ENCODE results near the gene AP1AR. TPM values are rescaled to one million over a fixed set of nuclear protein-coding genes. Genes with fewer than 3 reads are reported as not detected.

The AP1AR gene
- total RNA-seq, 1 donor from 2014 or later, result 24.3 TPM

DNA sequence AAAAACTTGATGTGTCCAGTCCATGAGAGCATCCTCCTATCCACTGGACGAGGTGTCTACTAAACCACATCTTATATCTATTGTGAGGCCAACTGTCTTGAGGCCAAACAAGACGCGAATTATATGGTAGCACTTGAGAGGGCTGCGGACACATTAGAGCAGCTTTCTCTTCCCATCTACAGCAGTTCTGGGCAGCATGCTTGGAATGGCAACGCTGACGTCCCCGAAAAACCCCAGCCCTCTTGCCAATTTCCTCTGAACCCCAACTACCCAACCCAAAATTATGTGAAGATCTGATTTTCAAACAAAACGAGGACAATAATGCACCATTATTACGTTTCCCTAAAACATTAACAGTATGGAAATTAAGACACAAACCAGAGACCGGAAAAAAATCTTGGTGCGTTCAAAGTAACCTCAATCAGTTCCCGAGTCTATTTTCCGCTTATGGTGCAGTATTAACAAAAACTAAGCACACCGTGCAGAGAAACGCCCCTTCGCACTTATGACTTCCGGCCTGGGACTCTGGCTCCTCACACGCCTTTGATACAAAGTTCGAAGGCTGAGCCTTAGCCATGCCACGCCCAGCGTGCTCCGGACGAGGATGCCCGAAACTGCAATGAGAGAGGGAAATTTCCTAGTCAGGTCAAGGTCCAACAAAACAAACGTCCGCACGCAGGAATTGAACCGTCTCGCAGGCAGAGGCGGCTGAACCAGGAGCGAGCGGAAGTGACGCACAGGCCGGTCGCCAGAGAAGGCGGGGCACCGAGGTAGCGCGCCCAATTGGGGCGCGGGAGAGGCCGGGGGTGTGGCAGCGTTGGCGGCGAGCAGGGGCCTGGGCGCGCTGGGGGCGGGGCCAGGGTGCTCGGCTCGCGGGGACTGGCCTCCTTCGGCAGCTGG is 458 bp upstream of the AP1AR start:
- no peaks in the 10 kb centered on the region for H3K27me3 Mint-ChIP-seq (ENCODE audit: low read depth)
- TF ChIP-seq, protein P1, sequence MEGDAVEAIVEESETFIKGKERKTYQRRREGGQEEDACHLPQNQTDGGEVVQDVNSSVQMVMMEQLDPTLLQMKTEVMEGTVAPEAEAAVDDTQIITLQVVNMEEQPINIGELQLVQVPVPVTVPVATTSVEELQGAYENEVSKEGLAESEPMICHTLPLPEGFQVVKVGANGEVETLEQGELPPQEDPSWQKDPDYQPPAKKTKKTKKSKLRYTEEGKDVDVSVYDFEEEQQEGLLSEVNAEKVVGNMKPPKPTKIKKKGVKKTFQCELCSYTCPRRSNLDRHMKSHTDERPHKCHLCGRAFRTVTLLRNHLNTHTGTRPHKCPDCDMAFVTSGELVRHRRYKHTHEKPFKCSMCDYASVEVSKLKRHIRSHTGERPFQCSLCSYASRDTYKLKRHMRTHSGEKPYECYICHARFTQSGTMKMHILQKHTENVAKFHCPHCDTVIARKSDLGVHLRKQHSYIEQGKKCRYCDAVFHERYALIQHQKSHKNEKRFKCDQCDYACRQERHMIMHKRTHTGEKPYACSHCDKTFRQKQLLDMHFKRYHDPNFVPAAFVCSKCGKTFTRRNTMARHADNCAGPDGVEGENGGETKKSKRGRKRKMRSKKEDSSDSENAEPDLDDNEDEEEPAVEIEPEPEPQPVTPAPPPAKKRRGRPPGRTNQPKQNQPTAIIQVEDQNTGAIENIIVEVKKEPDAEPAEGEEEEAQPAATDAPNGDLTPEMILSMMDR (conservative IDR thresholded peaks at IDR 0.05), result no peak
- H3K36me3 Mint-ChIP-seq (ENCODE audit: low read depth), result no peaks in the 10 kb centered on the region
- no peaks in the 10 kb centered on the region for H3K9me3 Mint-ChIP-seq
- peak; percentile 97 for DNase-seq (ENCODE audit: low read depth, low spot score)
- H3K4me1 Mint-ChIP-seq, result peaks cover 33% of the 10 kb centered on the region
- peak overlapping the region; percentile 99 for H3K27ac Mint-ChIP-seq (ENCODE audit: unreplicated experiment)
- H3K4me3 Mint-ChIP-seq, result peak overlapping the region; percentile 98

DNA sequence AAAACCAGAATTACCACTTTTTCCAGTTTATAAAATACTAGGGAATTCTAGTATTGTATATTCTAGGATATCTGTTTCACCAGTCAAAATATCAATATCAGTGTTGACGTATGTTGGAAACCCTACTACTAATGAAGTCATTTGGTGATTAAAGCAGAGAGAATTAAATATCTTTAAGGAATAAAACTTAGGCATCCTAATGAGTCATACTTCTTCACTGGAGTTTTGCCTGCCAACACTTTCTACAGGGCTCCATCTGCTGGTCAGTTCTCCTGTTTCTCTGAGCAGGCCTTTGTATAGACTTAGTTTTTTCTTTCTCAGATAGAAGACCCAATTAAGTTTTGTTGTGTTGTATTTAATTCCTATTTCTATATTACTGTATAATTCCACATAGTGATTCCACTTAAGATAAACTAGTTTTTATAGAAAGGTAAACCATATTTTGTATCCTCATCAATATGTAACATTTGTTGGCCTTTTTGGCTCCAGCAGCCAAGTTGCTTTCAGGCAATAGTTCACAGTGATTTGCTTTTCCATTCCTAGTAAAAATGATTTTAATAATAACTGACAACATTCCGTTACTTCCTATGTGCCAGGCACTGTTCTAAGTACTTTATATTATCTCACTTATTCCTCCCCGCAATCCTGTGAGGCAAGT is 3.5 kb downstream of the AP1AR start:
- TF ChIP-seq, protein P1 (conservative IDR thresholded peaks at IDR 0.05), result peak; percentile 87
- peak; percentile 46 for DNase-seq (ENCODE audit: low read depth, low spot score)
- Mint-ChIP-seq H3K9me3 (no peaks in the 10 kb centered on the region), H3K27me3 (ENCODE audit: low read depth) (no peaks in the 10 kb centered on the region), H3K27ac (ENCODE audit: unreplicated experiment) (no peak overlapping the region), H3K4me3 (peak overlapping the region; percentile 75), H3K4me1 (peaks cover 33% of the 10 kb centered on the region), H3K36me3 (ENCODE audit: low read depth) (no peaks in the 10 kb centered on the region)

DNA sequence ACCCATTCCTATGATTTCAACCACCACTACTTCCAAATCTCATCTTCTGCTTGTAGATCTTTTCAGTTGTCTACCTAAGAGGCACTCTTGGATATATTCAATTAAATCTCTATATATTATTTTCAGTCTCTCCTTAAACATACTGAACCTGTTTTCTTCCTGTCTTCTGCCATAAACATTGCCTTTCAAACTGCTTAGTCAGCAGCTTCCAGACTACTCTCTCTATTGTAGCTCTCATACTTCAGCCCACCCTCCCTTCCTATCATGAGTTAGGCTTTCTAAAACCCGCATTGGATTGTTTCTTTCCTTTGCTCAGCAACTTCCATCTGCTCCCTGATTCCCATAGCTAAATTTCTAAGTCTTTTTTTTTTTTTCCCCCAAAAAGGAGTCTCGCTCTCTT is 4.5 kb downstream of the AP1AR start:
- Mint-ChIP-seq H3K9me3 (no peaks in the 10 kb centered on the region), H3K4me3 (no peak overlapping the region), H3K36me3 (ENCODE audit: low read depth) (no peaks in the 10 kb centered on the region), H3K27me3 (ENCODE audit: low read depth) (no peaks in the 10 kb centered on the region), H3K27ac (ENCODE audit: unreplicated experiment) (no peak overlapping the region), H3K4me1 (peaks cover 26% of the 10 kb centered on the region)
- no peak for DNase-seq (ENCODE audit: low read depth, low spot score)
- TF ChIP-seq, protein P1 (conservative IDR thresholded peaks at IDR 0.05), result no peak

DNA sequence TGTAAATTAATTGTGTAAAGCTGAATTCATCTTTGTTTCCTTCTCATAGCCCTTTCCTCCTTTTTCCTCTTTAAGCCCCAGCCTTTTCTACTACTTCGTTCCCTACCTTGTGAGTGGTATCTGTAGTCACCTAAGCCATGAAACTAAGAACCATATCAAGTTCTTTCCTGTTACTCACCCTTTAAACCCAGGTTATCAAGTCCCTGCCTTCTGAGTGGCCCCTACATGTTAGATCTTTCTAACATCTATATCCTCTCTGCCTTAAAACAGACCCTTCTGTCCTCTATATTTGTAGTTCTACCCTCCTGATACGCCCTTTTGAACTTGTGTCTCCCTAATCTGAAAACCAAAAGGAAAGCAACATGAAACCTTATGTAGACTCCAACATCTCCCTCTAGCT is 7.2 kb downstream of the AP1AR start:
- DNase-seq (ENCODE audit: low read depth, low spot score), result no peak
- H3K27ac Mint-ChIP-seq (ENCODE audit: unreplicated experiment), result no peak overlapping the region
- TF ChIP-seq, protein P1 (conservative IDR thresholded peaks at IDR 0.05), result no peak
- H3K36me3 Mint-ChIP-seq (ENCODE audit: low read depth), result no peaks in the 10 kb centered on the region
- H3K9me3 Mint-ChIP-seq, result no peaks in the 10 kb centered on the region
- H3K4me1 Mint-ChIP-seq, result peaks cover 4% of the 10 kb centered on the region
- no peaks in the 10 kb centered on the region for H3K27me3 Mint-ChIP-seq (ENCODE audit: low read depth)
- H3K4me3 Mint-ChIP-seq, result no peak overlapping the region

DNA sequence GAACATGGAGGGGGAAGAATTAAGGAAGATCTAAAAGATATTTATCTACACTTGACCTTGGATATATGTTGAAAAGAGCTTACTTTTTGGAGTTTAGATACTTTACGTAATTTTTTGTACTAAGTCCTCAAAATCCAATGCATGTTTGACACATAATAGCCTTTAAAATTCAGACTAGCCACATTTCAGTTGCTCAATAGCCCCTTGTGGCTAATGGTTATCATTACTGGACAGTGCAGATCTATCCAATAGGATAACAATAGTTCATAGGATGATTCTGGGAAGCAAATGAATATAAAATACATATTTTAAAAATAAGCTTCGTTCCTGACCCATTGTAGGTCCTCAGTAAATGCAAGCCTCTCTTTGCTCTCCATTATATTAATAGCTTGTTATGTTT is 13.8 kb downstream of the AP1AR start:
- TF ChIP-seq, protein P1 (conservative IDR thresholded peaks at IDR 0.05), result peak; percentile 42
- peaks cover 3% of the 10 kb centered on the region for H3K4me1 Mint-ChIP-seq
- H3K9me3 Mint-ChIP-seq, result no peaks in the 10 kb centered on the region
- DNase-seq (ENCODE audit: low read depth, low spot score), result no peak
- no peaks in the 10 kb centered on the region for H3K27me3 Mint-ChIP-seq (ENCODE audit: low read depth)
- no peak overlapping the region for H3K27ac Mint-ChIP-seq (ENCODE audit: unreplicated experiment)
- no peak overlapping the region for H3K4me3 Mint-ChIP-seq
- H3K36me3 Mint-ChIP-seq (ENCODE audit: low read depth), result no peaks in the 10 kb centered on the region

Measured in neural crest cell (in vitro differentiated cells).